ENCODE results near the gene ATG7.

Gene ATG7

DNA sequence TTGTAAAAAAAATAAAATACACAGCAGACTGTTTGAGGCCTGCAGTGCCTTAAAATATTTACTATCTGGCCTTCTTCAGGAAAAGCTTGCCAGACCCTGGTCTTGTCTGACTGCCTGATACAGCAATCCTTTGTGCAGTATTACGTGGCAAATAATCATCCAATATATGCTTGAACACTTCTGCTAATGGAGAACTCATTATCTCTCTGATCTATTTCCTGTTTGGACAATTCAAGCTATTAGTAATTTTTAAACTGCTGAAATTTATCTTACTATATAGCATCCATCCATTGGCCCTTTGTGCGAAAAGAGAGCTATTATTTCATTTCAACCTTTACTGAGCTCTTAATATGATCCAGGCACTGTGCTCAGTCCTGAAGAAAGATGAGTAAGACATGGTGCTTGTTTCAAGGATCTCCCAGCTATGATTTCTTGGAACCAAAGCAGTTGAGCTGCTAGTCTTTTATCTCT is 15.9 kb downstream of the ATG7 start:
- DNase-seq: no peak
- Histone ChIP-seq H3K27me3 (replicated peaks) (no peaks in the 10 kb centered on the region), H3K36me3 (replicated peaks) (peaks cover 2% of the 10 kb centered on the region), H3K4me3 (ENCODE audit: low read depth, low read length) (no peak overlapping the region), H3K27ac (peak overlapping the region; percentile 82)
- in situ Hi-C loops (cut with HindIII; ENCODE audit: low pct_ligation_motif_present, low sequenced_read_pairs): no loop called here
- TF ChIP-seq, protein P1, sequence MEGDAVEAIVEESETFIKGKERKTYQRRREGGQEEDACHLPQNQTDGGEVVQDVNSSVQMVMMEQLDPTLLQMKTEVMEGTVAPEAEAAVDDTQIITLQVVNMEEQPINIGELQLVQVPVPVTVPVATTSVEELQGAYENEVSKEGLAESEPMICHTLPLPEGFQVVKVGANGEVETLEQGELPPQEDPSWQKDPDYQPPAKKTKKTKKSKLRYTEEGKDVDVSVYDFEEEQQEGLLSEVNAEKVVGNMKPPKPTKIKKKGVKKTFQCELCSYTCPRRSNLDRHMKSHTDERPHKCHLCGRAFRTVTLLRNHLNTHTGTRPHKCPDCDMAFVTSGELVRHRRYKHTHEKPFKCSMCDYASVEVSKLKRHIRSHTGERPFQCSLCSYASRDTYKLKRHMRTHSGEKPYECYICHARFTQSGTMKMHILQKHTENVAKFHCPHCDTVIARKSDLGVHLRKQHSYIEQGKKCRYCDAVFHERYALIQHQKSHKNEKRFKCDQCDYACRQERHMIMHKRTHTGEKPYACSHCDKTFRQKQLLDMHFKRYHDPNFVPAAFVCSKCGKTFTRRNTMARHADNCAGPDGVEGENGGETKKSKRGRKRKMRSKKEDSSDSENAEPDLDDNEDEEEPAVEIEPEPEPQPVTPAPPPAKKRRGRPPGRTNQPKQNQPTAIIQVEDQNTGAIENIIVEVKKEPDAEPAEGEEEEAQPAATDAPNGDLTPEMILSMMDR (IDR thresholded peaks at IDR 0.05; ENCODE audit: low read depth, low read length, missing control alignments): no peak

DNA sequence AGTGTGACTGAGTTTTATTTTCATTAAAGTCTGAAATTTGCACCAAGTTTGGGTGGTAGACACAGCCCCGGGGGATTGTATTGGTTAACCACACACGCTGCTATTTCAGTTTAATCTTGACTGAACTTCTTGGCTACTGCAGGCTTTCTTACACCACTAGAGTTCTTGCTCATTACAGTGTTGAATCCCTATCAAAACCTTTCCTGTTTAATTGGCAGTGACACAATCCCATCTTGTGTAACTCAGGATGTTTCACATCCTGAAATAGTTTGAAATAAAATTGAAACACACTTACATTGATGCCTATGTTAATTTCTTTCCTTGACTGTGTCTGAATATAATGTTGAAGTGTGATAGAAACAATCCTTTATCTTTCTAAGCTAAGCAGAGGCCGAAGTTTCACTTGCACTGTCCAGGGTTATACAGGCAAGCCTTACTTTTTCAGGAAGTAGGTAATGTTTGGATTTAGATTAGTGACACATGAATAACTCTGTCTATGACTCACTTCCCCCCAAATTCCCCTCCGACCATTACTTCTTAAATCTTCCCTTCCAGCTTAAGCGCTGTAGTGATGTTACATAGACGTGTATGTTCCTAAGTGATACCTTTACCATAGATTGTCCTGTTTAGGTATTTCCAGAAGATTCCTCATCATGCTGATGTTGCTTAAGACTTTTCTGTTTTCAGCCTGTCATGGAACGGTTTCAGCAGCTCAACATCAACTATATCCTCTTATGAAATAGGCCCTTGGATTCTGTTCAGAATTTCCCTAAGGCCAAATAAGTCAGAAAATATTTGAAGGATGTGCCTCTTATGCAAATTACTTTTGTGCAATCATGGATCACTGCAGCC is 16.8 kb downstream of the ATG7 start:
- Histone ChIP-seq H3K27ac (peak overlapping the region; percentile 82), H3K27me3 (replicated peaks) (no peaks in the 10 kb centered on the region), H3K36me3 (replicated peaks) (no peaks in the 10 kb centered on the region), H3K4me3 (ENCODE audit: low read depth, low read length) (no peak overlapping the region)
- TF ChIP-seq, protein P1 (IDR thresholded peaks at IDR 0.05; ENCODE audit: low read depth, low read length, missing control alignments): no peak
- in situ Hi-C loops (cut with HindIII; ENCODE audit: low pct_ligation_motif_present, low sequenced_read_pairs): no loop called here
- peak; percentile 87 for DNase-seq

DNA sequence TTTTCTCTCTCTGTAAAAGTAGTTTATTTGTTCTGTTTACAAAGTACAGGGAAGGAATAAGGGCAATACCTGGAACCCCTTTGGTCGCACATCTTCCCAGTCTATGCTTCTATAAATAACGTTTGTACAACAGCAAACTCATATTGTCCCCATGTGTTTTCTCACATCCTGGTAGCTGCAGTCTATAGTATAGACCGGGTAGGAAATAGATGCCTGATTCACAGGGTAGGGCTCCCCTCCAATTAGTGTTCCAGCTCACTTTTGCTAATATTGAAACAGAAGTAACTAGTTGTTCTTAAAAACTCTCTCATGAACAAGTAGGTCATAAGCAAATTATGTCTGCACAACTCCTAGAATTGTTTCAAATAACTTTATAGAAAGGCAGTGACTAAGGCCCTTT is 17.7 kb downstream of the ATG7 start:
- Histone ChIP-seq H3K36me3 (replicated peaks) (no peaks in the 10 kb centered on the region), H3K27me3 (replicated peaks) (no peaks in the 10 kb centered on the region), H3K4me3 (ENCODE audit: low read depth, low read length) (no peak overlapping the region), H3K27ac (peak overlapping the region; percentile 82)
- in situ Hi-C loops (cut with HindIII; ENCODE audit: low pct_ligation_motif_present, low sequenced_read_pairs): no loop called here
- TF ChIP-seq, protein P1 (IDR thresholded peaks at IDR 0.05; ENCODE audit: low read depth, low read length, missing control alignments): no peak
- no peak for DNase-seq

DNA sequence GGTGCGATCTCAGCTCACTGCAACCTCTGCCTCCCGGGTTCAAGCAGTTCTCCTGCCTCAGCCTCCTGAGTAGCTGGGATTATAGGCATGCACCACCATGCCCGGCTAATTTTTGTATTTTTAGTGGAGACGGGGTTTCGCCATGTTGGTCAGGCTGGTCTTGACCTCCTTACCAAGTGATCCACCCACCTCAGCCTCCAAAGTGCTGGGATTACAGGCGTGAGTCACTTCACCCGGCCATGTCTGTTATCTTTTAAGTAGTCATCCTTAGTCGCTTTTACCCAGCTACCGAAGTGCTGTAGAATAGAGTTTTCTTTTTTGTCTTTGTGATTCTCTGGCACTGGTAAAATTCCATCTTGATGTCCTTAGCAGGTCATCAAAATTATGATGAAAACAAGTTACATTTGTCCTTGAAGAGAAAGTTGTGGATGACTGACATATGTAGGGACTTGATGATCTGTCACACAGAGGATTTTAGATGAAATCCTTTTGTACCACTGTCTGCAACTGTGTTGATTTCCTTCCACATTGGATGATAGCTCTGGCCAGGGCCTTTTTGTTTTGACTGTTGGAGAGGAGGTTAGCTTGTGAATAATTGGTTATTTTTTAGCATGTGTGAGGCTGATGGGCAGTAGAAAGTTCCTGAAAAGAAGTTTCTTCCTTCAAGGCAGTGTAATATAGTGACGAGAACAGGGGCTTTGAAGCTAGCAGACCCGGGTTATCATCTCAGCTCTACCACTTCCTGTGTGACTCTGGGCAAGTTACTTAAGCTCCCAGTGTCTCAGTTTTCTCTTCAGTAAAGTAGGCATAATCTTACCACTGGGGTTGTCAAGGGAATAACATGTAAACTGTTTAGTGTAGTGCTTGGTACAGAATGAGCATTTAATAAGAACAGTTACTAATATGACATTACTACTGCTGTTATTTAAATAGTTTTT is 18.8 kb downstream of the ATG7 start:
- DNase-seq: peak; percentile 89
- in situ Hi-C loops (cut with HindIII; ENCODE audit: low pct_ligation_motif_present, low sequenced_read_pairs): no loop called here
- H3K27me3 ChIP-seq (replicated peaks): no peaks in the 10 kb centered on the region
- H3K36me3 ChIP-seq (replicated peaks): no peaks in the 10 kb centered on the region
- H3K27ac ChIP-seq: peak overlapping the region; percentile 82
- H3K4me3 ChIP-seq (ENCODE audit: low read depth, low read length): no peak overlapping the region
- TF ChIP-seq, protein P1 (IDR thresholded peaks at IDR 0.05; ENCODE audit: low read depth, low read length, missing control alignments): no peak

DNA sequence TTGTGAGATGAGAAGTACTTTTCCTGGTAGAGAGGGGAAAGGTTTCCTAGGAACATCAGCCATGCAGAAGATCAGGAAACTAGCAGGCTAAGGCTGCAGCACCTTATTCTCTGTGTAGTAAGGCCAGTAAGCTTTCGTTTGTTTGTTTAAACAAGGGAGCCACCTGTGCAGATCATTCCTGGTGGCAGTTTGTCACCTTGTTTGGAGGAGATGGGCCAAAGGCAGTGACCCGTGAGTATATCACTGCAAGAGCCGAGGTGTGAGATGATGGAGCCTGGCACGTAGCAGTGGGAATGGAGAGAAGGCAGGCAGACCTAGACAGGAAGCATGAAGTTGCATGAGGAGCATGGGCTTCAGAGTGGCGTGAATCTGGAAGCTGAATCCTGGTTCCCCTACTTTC is 19.6 kb downstream of the ATG7 start:
- Histone ChIP-seq H3K4me3 (ENCODE audit: low read depth, low read length) (no peak overlapping the region), H3K27me3 (replicated peaks) (no peaks in the 10 kb centered on the region), H3K27ac (peak overlapping the region; percentile 82), H3K36me3 (replicated peaks) (no peaks in the 10 kb centered on the region)
- TF ChIP-seq, protein P1 (IDR thresholded peaks at IDR 0.05; ENCODE audit: low read depth, low read length, missing control alignments): no peak
- DNase-seq: no peak
- in situ Hi-C loops (cut with HindIII; ENCODE audit: low pct_ligation_motif_present, low sequenced_read_pairs): no loop called here
